K562 (cell line): ENCODE measurements around the gene MATN1. TPM values are rescaled to one million over a fixed set of nuclear protein-coding genes. Genes with fewer than 3 reads are reported as not detected.

Experiments
- ATAC-seq: fragments of 200-7000 bp; cut with Tn5 transposase; 3 replicates; pipeline ENCODE4 v1.9.1; 2020; ENCODE audit warnings: moderate library complexity
- BruUV-seq: library from RNA; stranded (reverse); fragments of 400-500 nt; replicated peaks from 2 replicates; lab custom pipeline; 2021; lab: Mats Ljungman, UMichigan
- CTCF ChIA-PET: fragments of 300-600 bp; formaldehyde crosslinking; extraction: SDS; loops from one replicate; lab custom pipeline; 2021; ENCODE audit warnings: low intra/inter-chr PET ratio; lab: Yijun Ruan, JAX
- POLR2A ChIA-PET: fragments of 300-600, 350-650 bp; sonication (Branson Sonifier 250); formaldehyde crosslinking; extraction: SDS; loops from one replicate; lab custom pipeline; 2021; ENCODE audit warnings: antibody characterized with exemption, inconsistent platforms; lab: Yijun Ruan, JAX
- DNase-seq, 4 experiments: peaks; one replicate each; pipeline versions ENCODE4 v3.0.0 to v3.0.0-alpha.2; 2011 to 2018; ENCODE audit warnings: low spot score in 3 of 4, mixed read lengths in 3 of 4; ENCODE audit errors: extremely low read depth in 1 of 4
- FAIRE-seq: peaks from 2 replicates; lab custom pipeline; 2011; peaks lifted over from hg19 to GRCh38; lab: Jason Lieb, UNC
- H2AFZ ChIP-seq: 2 replicates; pipeline ENCODE4 v1.6.0; 2011; ENCODE audit warnings: low read depth, low read length, control low read depth, inconsistent platforms
- H3K27ac ChIP-seq: fragments of 200-600 bp; 3 replicates; pipeline ENCODE4 v1.8.0; 2011; ENCODE audit warnings: low read depth, mild to moderate bottlenecking, control low read depth, inconsistent platforms, low read length, moderate library complexity, mixed read lengths; ENCODE audit errors: extremely low read depth
- H3K27me3 ChIP-seq, 2 experiments: fragments of 300-600 bp in 1 of 2; 2 replicates in 1 of 2; 3 replicates in 1 of 2; pipeline versions ENCODE4 v1.6.0 to v1.8.0; 2011; ENCODE audit warnings: inconsistent platforms in 2 of 2, low read length in 2 of 2, mild to moderate bottlenecking in 1 of 2, mixed read lengths in 1 of 2, moderate library complexity in 1 of 2; ENCODE audit not compliant: control insufficient read depth in 2 of 2, insufficient read depth in 2 of 2
- H3K36me3 ChIP-seq: fragments of 300-600 bp; 3 replicates; pipeline ENCODE4 v1.8.0; 2011; ENCODE audit warnings: mild to moderate bottlenecking, low read length, inconsistent platforms; ENCODE audit not compliant: control insufficient read depth, insufficient read depth
- H3K4me1 ChIP-seq, 2 experiments: fragments of 200-600 bp in 1 of 2; replicated peaks in 1 of 2; 2 replicates in 1 of 2; 3 replicates in 1 of 2; pipeline versions ENCODE4 v1.5.1 to v1.8.0; 2011; ENCODE audit warnings: inconsistent platforms in 2 of 2, low read length in 2 of 2, mild to moderate bottlenecking in 1 of 2, mixed read lengths in 1 of 2, moderate library complexity in 1 of 2; ENCODE audit not compliant: control insufficient read depth in 2 of 2, insufficient read depth in 2 of 2
- H3K4me2 ChIP-seq: 2 replicates; pipeline ENCODE4 v1.6.1; 2011; ENCODE audit warnings: low read length, control low read depth, inconsistent platforms, mixed read lengths; ENCODE audit not compliant: insufficient read depth
- H3K4me3 ChIP-seq: fragments of 200-600 bp; sonication (generic), shearing (Covaris generic); 2 replicates; pipeline ENCODE4 v1.5.1; 2016; ENCODE audit warnings: control low read depth, inconsistent platforms
- H3K79me2 ChIP-seq: fragments of 200-600 bp; 3 replicates; pipeline ENCODE4 v1.8.0; 2011; ENCODE audit warnings: low read length, inconsistent platforms; ENCODE audit not compliant: control insufficient read depth, insufficient read depth
- H3K9ac ChIP-seq, 2 experiments: 2 replicates each; pipeline versions ENCODE4 v1.6.0 to v1.6.1; 2011; ENCODE audit warnings: low read depth in 2 of 2, low read length in 2 of 2, control low read depth in 1 of 2, inconsistent platforms in 1 of 2, mild to moderate bottlenecking in 1 of 2, mixed read lengths in 1 of 2; ENCODE audit not compliant: insufficient read depth in 1 of 2
- H3K9me1 ChIP-seq: one replicate; pipeline ENCODE4 v1.6.0; 2011; ENCODE audit warnings: inconsistent platforms, mild to moderate bottlenecking, low read length, moderate library complexity; ENCODE audit not compliant: control insufficient read depth, insufficient read depth
- H3K9me3 ChIP-seq: replicated peaks from 2 replicates; pipeline ENCODE4 v1.5.1; 2011; ENCODE audit warnings: low read depth, low read length, inconsistent platforms; ENCODE audit not compliant: control insufficient read depth, insufficient read depth
- H4K20me1 ChIP-seq: replicated peaks from 2 replicates; pipeline ENCODE4 v1.6.1; 2011; ENCODE audit warnings: low read length, inconsistent platforms, mixed read lengths; ENCODE audit not compliant: control insufficient read depth, insufficient read depth
- CREB3L1 ChIP-seq: fragments of 450-650 bp; IDR thresholded peaks from 2 replicates; pipeline ENCODE4 v1.6.1; 2014; ENCODE audit warnings: low read depth, mild to moderate bottlenecking, moderate library complexity, borderline replicate concordance
- CXXC5 ChIP-seq: fragments of 250-450 bp; sonication (Bioruptor Pico); IDR thresholded peaks from 2 replicates; pipeline ENCODE4 v1.8.0; 2022; ENCODE audit warnings: inconsistent platforms, mild to moderate bottlenecking, moderate library complexity
- FOSL1 ChIP-seq: fragments of 200-800 bp; sonication (Bioruptor generic); conservative IDR thresholded peaks from 2 replicates; pipeline ENCODE4 v1.6.1; 2016; ENCODE audit warnings: missing genetic modification characterization, missing compliant biosample characterization
- MCM2 ChIP-seq: fragments of 450-650 bp; IDR thresholded peaks from 2 replicates; pipeline ENCODE4 v1.6.1; 2017; ENCODE audit warnings: low read depth, mild to moderate bottlenecking
- MTF1 ChIP-seq: fragments of 250-450 bp; sonication (Bioruptor Pico); IDR thresholded peaks from 2 replicates; pipeline ENCODE4 v1.9.0; 2021; ENCODE audit warnings: moderate library complexity, mild to moderate bottlenecking, inconsistent platforms, borderline replicate concordance
- TAF1 ChIP-seq: IDR thresholded peaks from 2 replicates; pipeline ENCODE4 v1.6.1; 2011; ENCODE audit warnings: mild to moderate bottlenecking, low read length, moderate library complexity; ENCODE audit not compliant: insufficient read depth, control insufficient read depth, severe bottlenecking; ENCODE audit errors: extremely low read depth
- TEAD2 ChIP-seq: fragments of 450-650 bp; IDR thresholded peaks from 2 replicates; pipeline ENCODE4 v1.6.1; 2016; ENCODE audit warnings: missing genetic modification characterization, control low read depth, missing compliant biosample characterization
- UBTF ChIP-seq, 2 experiments: IDR thresholded peaks; 2 replicates each; pipeline ENCODE4 v1.6.1; 2012; ENCODE audit warnings: improper control_type of control experiment in 2 of 2, low read depth in 2 of 2, low read length in 2 of 2, borderline replicate concordance in 1 of 2
- YY1 ChIP-seq, 3 experiments: IDR thresholded peaks; 2 replicates each; pipeline ENCODE4 v1.6.1; 2011; ENCODE audit warnings: low read length in 2 of 3, mild to moderate bottlenecking in 2 of 3, moderate library complexity in 2 of 3, borderline replicate concordance in 1 of 3, control low read depth in 1 of 3, low read depth in 1 of 3; ENCODE audit not compliant: insufficient read depth in 3 of 3, insufficient replicate concordance in 2 of 3, control insufficient read depth in 1 of 3, insufficient read length in 1 of 3; ENCODE audit errors: extremely low read depth in 1 of 3
- ZNF24 ChIP-seq: fragments of 450-650 bp; IDR thresholded peaks from 2 replicates; pipeline ENCODE4 v1.6.1; 2016
- ZNF584 ChIP-seq: fragments of 200-800 bp; sonication (Bioruptor generic); IDR thresholded peaks from 2 replicates; pipeline ENCODE4 v1.6.1; 2016; ENCODE audit warnings: low read depth, mild to moderate bottlenecking, missing genetic modification characterization, missing compliant biosample characterization
- WGBS: fragments of 100-300 bp; shearing (Covaris generic); methylation state at CpG from one replicate; pipeline ENCODE4 v1.1.6; 2016; ENCODE audit warnings: low coverage, mixed read lengths; ENCODE audit not compliant: insufficient coverage; ENCODE audit errors: missing lambda C conversion rate; 5-methylcytosine and 5-hydroxymethylcytosine counted together
- in situ Hi-C: fragments of 300-500 bp; cut with MboI; formaldehyde crosslinking; loops from 4 replicates; pipeline ENCODE4 v1.15.0; 2018; ENCODE audit warnings: inconsistent platforms, mixed read lengths
- intact Hi-C: fragments of 100-400 bp; cut with micrococcal nuclease; formaldehyde crosslinking; loops from 2 replicates; pipeline ENCODE4 v1.14.2; 2022
- polyA plus RNA-seq, 8 experiments: library from polyadenylated mRNA; depleted of rRNA in 4 of 8; stranded (reverse) in 5 of 8; unstranded in 3 of 8; fragments of >200 nt; fragmentation: Nextera tagmentation in 2 of 8; fragmentation: Illumina TruSeq in 1 of 8; extraction: Ambion mirVana in 2 of 8; extraction: Trizol in 1 of 8; gene quantifications; 2 replicates each; pipeline versions ENCODE4 v1.2.1 to v1.2.3, GENCODE V29; 2011 to 2014; ENCODE audit warnings: inconsistent platforms in 1 of 8, missing spikeins in 1 of 8
- total RNA-seq, 7 experiments: library from RNA; depleted of rRNA in 6 of 7; stranded (reverse); fragments of >200 nt in 6 of 7; fragmentation: Illumina TruSeq in 2 of 7; extraction: Trizol in 2 of 7; gene quantifications; 2 replicates each; pipeline versions ENCODE4 v1.2.1 to v1.2.3, GENCODE V29; 2011 to 2021; ENCODE audit warnings: low replicate concordance in 1 of 7
- TF ChIP-seq, protein P1 (sequence below): fragments of 450-650 bp; formaldehyde crosslinking; IDR thresholded peaks from 2 replicates; pipeline ENCODE4 v1.4.0; 2020; ENCODE audit warnings: mild to moderate bottlenecking, moderate library complexity

The MATN1 gene
- total and polyA plus RNA-seq, 9 of the 15 experiments (the other 6 are each of a cell fraction or from before 2014, with no cell fraction given): 0.10 to 2.3 (median 1.2) TPM

GRCh38 chr1:30760596-30761324, 37.4 kb upstream of the MATN1 start:
- DNase-seq: no peak
- H3K36me3 ChIP-seq: no peaks in the 10 kb centered on the region
- H3K9ac ChIP-seq: peak overlapping the region; percentile 63 to 86
- in situ Hi-C loops (no loop called here), intact Hi-C loops (loop anchor here (2.0 kb wide), 1 partner anchor 18 kb away; no protein-coding TSS in a partner anchor)
- BruUV-seq: no TSS peak
- ChIA-PET CTCF (interaction anchor here (0.7 kb wide), 1 partner anchor 887 kb away, joined by 3 read pairs; no protein-coding TSS in a partner anchor), POLR2A (interaction anchor here (0.7 to 4.1 kb wide), 9 partner anchors 9 to 395 kb away, joined by 3 to 23 read pairs (median 5); no protein-coding TSS in a partner anchor)
- no peaks in the 10 kb centered on the region; a peak in 1 of 5 replicates for H3K27me3 ChIP-seq
- FAIRE-seq: no peak
- peaks cover 12% of the 10 kb centered on the region; the same call in 2 of the 3 replicates for H3K79me2 ChIP-seq
- peak overlapping the region; percentile 78 for H3K27ac ChIP-seq
- H3K4me1 ChIP-seq: peaks cover 82 to 95% of the 10 kb centered on the region in 2 experiments
- H3K4me3 ChIP-seq: no peak overlapping the region
- no peaks in the 10 kb centered on the region for H4K20me1 ChIP-seq
- H2AFZ ChIP-seq: peak overlapping the region; percentile 92
- H3K9me3 ChIP-seq: no peaks in the 10 kb centered on the region
- WGBS: 60% methylated on average over 18 of the region's 18 CpGs
- ATAC-seq: no peak
- H3K4me2 ChIP-seq: peak overlapping the region; percentile 62
- no peaks in the 10 kb centered on the region for H3K9me1 ChIP-seq
- no peak for TF ChIP-seq MTF1 (CRISPR knock-in tag)
- TF ChIP-seq ZNF584: peak; percentile 8; the same call in 1 of the 2 replicates
- no peak for TF ChIP-seq TEAD2 (tag)
- 0 out of 2 replicates have a peak, but pooled peaks have one; percentile 28 for TF ChIP-seq ZNF24
- no peak for TF ChIP-seq FOSL1 (tag)
- no peak for TF ChIP-seq TAF1
- TF ChIP-seq UBTF (IDR thresholded peaks at IDR 0.05; ENCODE audit: borderline replicate concordance in 1 of 2, low read depth in 2 of 2, low read length in 2 of 2): no peak
- TF ChIP-seq CXXC5 (CRISPR knock-in tag): no peak
- TF ChIP-seq, protein P1, sequence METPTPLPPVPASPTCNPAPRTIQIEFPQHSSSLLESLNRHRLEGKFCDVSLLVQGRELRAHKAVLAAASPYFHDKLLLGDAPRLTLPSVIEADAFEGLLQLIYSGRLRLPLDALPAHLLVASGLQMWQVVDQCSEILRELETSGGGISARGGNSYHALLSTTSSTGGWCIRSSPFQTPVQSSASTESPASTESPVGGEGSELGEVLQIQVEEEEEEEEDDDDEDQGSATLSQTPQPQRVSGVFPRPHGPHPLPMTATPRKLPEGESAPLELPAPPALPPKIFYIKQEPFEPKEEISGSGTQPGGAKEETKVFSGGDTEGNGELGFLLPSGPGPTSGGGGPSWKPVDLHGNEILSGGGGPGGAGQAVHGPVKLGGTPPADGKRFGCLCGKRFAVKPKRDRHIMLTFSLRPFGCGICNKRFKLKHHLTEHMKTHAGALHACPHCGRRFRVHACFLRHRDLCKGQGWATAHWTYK (CRISPR knock-in tag): peak; percentile 80; the same call in 1 of the 2 replicates
- TF ChIP-seq CREB3L1: no peak
- no peak for TF ChIP-seq MCM2
- TF ChIP-seq YY1 (IDR thresholded peaks at IDR 0.05; ENCODE audit: borderline replicate concordance in 1 of 3, control insufficient read depth in 1 of 3, extremely low read depth in 1 of 3, insufficient read depth in 3 of 3, insufficient read length in 1 of 3, insufficient replicate concordance in 2 of 3, low read depth in 1 of 3, low read length in 2 of 3): peak in 1 of 3 experiments; percentile 60
